Left colon (tissue), 2 donors: ENCODE measurements around the gene SMPD4. TPM values are rescaled to one million over a fixed set of nuclear protein-coding genes. Genes with fewer than 3 reads are reported as not detected.
"Not testable (repeated sequence)": the region's sequence is repeated elsewhere in the genome, so short reads cannot be mapped to it uniquely, and the experiment has no call there.

Experiments used
- ATAC-seq: fragments of 200-7000 bp; cut with Tn5 transposase; one replicate; pipeline ENCODE4 v1.9.1; 2020; ENCODE audit warnings: mild to moderate bottlenecking, moderate library complexity
- DNase-seq, 2 donors: peaks; one replicate each; pipeline ENCODE4 v3.0.0-alpha.2; 2020
- intact Hi-C, 2 donors: fragments of 100-400 bp; cut with DNase I in 1 of 2; cut with micrococcal nuclease in 1 of 2; formaldehyde crosslinking; loops; one replicate each; pipeline versions ENCODE4 v1.11.2 to v1.14.0; 2022; cut with DNase I, micrococcal nuclease
- total RNA-seq, 2 donors: library from RNA; stranded (reverse); fragmentation: NEBNext Ultra II Directional; extraction: Animal tissue kit (Norgen Biotek cat#: 25700); gene quantifications; one replicate each; pipeline ENCODE4 v1.2.1, GENCODE V29; 2021
- donor health status: DM: no; HTN: no; CAD: no.
- donor health status: DM: yes; HTN: yes; CAD: no.

The SMPD4 gene
- total RNA-seq, 2 donors from 2014 or later = 30.2 to 41.3 TPM

DNA sequence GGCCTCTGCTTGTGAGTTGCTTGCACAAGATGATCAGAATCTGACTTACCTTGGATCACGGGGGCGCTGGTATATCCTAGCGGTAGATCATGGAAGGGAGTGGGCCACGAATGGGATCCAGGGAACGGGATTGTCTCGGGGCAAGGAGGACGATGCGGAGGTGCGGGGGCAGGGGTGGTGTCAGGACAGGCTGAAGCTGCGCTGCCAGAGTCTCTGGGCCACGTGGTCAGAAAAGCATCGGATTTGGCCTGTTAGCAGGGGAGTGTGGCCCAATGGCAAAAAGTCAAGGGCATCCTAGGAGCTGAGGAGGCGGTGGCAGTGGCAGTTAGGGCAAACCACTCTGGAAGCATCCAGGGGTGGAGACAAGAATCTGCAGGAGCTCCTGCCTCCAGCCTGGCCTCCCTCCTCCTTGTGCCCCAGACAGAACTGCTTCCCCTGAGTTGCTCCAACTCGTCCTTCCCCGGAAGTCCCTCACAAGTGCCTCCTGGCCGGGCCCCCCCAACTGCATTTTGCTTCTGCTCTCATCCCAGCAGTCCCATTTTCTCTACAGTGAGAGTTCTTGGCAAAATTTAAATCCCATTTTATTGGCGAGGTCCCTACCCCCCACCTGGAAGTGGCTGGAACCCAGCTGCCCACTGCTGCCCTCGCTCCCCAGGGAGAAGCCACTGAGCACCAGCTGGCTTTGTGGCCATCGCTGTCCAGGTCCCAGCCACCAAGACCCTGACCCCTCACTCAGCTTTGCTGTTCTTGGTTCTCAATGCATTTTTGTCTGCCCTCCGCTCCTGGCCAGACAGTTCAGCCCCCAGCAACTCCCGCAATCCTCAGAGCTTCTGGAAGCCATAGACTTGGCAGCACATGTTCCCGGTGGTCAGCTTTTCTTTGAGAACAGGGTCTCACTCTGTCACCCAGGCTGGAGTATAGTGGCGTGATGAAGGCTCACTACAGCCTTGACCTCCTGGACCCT is 30.9 kb downstream of the SMPD4 start:
- intact Hi-C loops = no loop called here
- no peak for DNase-seq
- no peak for ATAC-seq

GRCh38 chr2:130148515-130148914 is 32.9 kb downstream of the SMPD4 start:
- ATAC-seq, intact Hi-C loops, DNase-seq: not testable (repeated sequence)

DNA sequence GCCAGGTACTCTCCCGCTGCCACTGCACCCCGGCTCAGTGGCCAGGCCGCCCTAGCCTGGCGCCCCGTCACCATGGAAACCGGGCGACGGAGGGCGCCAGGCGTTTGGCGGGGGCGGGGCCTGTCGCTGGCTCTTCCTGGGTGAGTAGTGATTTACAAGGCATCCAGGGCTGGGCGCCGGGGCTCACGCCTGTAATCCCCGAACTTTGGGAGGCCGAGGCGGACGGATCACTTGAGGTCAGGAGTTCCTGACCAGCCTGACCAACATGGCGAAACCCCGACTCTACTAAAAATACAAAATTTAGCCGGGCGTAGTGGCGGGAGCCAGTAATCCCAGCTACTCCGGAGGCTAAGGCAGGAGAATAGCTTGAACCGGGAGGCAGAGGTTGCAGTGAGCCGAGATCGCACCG is 36.4 kb downstream of the SMPD4 start, which contains the start of gene CCDC74B:
CCDC74B (minus strand) TSS at position 107 of the 409 bp plus-strand sequence. CDS start 116 bp downstream, outside the sequence.
- intact Hi-C loops = not testable (repeated sequence)
- ATAC-seq = peak; percentile 94
- peak; percentile 42 to 63 for DNase-seq

- intact Hi-C loops, ATAC-seq, DNase-seq: not testable (repeated sequence)
Observed at GRCh38 chr2:130143266-130144039, 37.9 kb downstream of the SMPD4 start.

DNA sequence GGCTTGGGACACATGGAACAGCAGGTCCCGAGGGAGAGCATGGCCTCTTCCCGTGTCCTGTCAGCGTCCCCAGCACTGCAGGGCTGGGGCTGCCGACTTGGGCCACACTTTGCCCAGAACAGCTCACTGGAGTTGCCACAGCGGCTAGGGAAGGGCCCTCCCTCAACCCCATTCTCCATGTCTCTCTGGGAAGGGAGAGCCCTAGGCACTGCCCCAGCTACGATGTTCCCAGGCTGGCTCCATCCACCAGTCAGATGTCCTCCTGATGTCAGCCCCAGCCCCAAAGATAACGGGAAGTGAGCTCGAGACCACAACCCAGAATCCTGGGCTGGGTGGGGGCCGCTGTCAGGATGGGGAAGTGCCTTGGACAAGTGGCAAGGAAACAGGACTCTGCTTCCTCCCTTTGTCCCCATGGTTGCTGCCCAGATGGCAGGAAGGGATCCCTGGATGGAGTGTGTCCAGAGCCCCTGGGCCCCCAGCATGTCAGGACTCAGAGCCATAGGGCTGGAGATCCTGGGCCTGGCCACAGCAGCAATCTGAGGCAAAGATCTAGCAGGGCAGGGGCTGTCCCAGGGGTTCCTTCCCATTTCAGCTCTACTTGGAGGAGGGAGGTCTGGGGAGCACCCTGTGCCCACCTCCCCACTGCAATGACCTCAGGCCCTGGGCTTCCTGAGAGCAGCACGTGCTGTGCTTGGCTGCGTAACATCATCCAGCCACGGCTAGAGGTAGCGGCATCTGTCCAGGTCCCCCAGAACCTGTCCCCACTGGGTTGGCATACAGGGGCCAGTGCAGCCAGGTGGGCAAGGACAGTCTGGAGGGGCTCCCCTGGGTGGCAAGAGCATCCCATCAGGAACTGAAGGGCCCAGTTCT is 38.8 kb downstream of the SMPD4 start:
- intact Hi-C loops, ATAC-seq, DNase-seq: not testable (repeated sequence)

DNA sequence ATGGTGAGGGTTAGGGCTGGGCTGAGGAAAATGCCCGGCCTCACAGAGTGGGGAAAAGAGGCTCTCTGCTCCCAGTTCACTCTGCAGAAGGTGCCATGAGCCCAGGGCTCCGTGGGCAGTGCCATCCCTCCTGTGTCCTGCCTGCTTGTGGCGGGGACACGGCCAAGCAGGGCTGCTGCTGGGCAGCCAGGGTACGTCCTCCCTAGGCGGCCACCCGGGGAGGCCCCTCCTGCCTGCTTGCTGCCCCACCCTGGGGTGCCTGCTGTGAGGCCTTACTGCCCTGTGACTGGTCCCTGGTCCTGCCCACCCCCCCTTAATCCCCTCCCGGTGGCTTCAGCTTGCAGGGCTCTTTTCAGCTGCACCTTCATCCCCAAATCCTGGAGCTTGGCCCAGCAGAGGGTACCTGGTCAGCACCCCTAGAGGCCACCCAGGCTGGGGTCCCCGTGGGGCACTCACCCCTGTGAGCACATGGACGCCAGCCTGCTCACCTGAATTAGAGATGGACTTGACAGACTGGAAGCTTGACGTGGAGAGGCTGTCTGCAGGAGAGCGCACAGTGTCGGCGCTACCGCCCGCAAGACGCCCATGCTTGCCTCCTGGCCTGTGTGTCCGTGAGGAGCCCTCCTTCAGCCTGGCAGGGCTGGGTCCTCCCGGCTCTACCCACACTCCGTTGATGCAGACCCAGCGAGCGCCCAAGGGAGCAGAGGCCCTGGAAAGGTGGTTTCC is 39.6 kb downstream of the SMPD4 start:
- intact Hi-C loops, ATAC-seq, DNase-seq: not testable (repeated sequence)

DNA sequence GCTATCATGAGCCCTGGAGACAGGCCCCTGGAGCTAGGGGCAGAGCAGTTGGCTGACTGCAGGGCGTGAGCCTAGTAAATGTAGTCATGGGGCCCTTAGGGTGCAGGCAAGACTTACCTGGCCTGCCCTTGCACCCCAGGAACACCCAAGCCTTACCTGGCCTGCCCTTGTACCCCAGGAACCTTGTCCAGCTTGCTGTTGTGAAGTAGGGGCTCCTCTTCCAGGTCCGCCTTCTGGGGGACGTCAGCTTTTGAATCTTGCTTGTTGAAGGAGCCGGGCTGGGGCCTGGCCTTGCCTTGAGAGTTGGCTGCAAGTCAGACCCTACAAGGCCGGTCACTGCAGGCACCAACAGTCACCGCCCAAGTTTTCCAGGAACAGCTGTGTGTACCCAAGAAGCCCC is 40.4 kb downstream of the SMPD4 start:
- intact Hi-C loops, ATAC-seq, DNase-seq: not testable (repeated sequence)

GRCh38 chr2:130140516-130140915 is 40.9 kb downstream of the SMPD4 start:
- DNase-seq = not testable (repeated sequence)

GRCh38 chr2:130139331-130140280 is 41.8 kb downstream of the SMPD4 start:
- ATAC-seq, DNase-seq, intact Hi-C loops: not testable (repeated sequence)

More at GRCh38 chr2:130140516-130140915, 40.9 kb downstream of the SMPD4 start:
- intact Hi-C loops, ATAC-seq: not testable (repeated sequence)

DNA sequence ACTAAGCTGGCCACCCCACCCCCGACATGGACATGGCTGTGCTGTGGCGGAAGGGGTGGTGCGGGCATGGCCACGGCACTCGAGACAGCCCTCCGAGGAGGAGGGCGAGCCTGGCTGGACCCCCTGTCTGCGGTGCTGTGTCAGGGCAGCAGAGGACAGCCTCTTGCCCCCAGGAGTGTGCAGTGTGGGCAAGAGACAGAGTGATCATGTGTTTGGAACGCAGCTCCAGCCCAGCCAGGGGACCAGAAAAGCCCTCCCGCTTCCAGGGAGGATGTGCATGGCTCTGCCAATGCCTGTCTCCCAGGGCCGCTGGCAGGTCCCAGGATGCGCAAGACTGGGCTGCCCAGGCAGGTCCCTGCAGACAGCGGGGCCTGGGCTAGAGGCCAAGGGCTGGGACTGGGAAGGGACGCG is 42.6 kb downstream of the SMPD4 start:
- DNase-seq, ATAC-seq, intact Hi-C loops: not testable (repeated sequence)

GRCh38 chr2:130138326-130138725 is 43.1 kb downstream of the SMPD4 start:
- ATAC-seq, intact Hi-C loops, DNase-seq: not testable (repeated sequence)

DNA sequence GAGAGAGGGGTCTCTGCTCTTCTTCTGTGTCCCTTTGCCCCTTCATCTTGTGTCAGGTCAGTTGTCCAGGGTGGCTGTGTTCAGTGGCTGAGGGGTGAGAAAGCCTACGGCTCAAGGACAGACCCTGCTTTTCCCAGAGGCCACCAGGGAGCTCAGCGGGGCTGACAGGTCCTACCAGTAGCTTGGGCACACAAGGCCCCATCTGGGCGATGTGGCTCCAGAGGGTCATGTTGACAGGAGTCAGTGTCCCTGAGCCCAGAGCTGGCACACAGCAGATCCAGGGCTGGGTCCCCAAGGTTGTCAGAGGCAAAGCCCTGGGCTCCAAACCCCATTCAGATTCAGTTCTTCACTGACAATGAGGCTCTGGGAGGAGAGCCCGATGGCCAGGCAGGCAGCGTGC is 44.3 kb downstream of the SMPD4 start:
- intact Hi-C loops, DNase-seq, ATAC-seq: not testable (repeated sequence)

GRCh38 chr2:130136546-130136945 is 44.9 kb downstream of the SMPD4 start:
- ATAC-seq, DNase-seq, intact Hi-C loops: not testable (repeated sequence)

DNA sequence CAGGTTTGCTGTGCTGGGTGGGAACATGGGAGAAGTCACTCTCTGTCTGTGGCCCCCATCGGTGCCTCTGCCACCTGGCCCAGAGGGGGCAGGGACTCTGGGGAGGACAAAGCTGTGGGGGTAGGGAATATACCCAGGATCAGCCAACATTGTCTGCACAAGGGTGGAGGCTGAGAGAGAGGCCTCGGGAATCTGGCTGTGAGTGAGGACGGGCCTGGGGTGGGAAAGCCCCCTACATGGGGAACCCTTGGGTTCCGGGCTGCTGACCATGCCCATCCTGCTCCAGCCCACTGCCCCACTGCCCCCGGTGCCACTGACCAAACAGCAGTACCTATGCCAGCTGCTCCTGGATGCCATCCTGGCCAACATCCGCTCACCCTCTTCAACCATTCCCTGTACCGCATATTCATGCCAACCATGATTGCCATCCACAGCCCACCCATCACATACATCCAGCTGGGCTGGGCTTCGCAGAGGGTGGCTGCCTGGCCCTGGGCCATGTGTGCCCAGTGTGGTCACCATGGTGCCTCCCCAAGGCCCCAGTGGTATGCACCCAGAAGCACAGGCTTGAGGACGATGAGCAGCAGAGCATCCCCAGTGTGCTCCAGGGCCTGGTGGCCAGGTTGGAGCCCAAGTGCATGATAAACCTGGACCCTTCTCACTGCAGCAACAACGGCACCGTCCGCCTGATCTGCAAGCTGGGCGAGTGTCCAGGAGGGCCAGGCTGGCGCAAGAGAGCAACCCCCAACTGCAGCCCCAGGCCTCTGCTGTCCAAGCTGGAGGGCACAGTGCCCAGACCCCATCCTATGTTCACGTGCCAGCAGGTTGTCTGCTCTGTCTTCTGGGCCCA is 45.5 kb downstream of the SMPD4 start:
- ATAC-seq (no peak), DNase-seq (no peak)
- intact Hi-C loops = no loop called here

GRCh38 chr2:130129120-130129829 is 52.1 kb downstream of the SMPD4 start, which contains the start of gene POTEF:
Gene POTEF, minus strand, starts transcription at chr2:130129222. Its CDS starts 8,707 bp downstream, at chr2:130120515.
- DNase-seq, intact Hi-C loops, ATAC-seq: not testable (repeated sequence)
